ENCODE results near the gene PPP2R2D.

The PPP2R2D gene

GRCh38 chr10:131889755-131890154 lies 11.1 kb upstream of the PPP2R2D start:
- DNase-seq (ENCODE audit: low read depth in 2 of 2) = no peak

DNA sequence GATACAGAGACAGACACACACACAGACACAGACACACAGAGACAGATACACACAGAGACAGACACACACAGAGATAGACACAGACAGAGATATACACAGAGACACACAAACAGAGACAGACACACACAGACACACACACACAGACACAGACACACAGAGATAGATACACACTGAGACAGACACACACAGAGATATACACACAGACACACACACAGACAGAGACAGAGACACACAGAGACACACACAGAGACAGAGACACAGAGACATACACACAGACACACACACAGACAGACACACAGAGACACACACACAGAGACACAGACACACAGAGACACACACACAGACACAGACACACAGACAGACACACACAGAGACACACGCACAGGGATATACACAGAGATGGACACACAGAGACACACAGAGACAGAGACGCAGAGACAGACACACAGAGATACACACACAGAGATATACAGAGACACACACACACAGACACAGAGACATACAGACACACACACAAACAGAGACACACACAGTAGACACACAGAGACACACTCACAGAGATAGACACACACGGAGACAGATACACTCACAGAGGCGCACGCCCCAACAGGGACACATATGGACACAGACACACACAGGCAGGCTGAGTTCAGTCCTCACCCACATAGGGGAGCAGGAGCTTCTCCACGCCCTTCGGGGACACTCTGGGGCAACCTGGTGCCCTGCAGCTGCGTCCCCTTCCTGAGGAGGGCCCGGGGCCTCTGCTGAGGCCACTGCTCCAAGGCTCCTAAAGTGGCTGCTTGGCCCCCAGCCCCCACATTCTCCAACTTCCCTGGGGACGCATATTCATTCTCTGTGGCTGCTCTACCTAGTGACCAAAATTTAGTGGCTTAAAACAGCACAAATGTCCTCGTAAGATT lies 10.3 kb upstream of the PPP2R2D start:
- no peak for DNase-seq (ENCODE audit: low read depth in 2 of 2)

- no peak for DNase-seq (ENCODE audit: low read depth in 2 of 2)
These were observed 9.4 kb upstream of the PPP2R2D start for GRCh38 chr10:131891196-131891928.

DNA sequence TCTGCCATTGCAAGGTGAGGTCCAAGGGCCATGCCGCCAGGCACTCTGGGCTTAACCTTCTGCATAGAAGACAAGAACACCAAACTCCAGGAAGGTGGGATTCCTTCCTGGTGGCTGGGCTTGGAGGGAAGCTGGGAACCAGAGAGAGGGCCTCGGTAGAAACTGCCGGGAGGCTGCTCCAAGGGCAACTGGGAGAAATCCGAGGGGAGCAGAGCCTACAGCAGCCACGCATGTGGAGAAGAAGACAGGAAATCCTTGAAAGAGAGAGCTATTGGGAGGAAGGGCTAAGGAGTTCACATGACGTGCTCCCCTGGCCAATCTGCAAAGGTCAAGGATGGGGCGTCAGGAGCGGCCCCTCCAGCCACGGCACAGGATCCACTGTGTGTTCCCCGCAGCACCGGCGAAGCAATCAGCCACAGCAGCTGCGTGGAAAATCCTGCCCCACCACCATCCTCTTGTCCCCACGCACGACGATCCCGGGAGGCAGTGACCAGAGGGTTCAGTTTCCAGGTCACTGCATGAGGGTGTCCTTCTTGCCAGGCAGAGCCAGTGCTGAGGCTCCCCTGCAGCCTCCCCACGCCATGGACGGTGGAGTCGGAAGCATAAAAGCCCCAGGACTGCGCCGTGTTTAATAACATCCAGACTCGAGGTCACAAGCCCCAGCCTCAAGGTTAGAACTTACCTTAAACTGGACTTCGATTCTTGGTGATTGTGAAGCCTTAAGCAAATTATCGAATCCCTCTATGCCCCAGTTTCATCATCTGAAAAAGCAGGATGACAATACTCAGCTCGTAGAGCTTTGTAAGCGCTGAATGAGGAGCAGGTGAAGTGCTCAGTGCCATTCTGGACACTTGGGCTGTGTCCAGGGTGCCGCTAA lies 8.6 kb upstream of the PPP2R2D start:
- no peak for DNase-seq (ENCODE audit: low read depth in 2 of 2)

DNA sequence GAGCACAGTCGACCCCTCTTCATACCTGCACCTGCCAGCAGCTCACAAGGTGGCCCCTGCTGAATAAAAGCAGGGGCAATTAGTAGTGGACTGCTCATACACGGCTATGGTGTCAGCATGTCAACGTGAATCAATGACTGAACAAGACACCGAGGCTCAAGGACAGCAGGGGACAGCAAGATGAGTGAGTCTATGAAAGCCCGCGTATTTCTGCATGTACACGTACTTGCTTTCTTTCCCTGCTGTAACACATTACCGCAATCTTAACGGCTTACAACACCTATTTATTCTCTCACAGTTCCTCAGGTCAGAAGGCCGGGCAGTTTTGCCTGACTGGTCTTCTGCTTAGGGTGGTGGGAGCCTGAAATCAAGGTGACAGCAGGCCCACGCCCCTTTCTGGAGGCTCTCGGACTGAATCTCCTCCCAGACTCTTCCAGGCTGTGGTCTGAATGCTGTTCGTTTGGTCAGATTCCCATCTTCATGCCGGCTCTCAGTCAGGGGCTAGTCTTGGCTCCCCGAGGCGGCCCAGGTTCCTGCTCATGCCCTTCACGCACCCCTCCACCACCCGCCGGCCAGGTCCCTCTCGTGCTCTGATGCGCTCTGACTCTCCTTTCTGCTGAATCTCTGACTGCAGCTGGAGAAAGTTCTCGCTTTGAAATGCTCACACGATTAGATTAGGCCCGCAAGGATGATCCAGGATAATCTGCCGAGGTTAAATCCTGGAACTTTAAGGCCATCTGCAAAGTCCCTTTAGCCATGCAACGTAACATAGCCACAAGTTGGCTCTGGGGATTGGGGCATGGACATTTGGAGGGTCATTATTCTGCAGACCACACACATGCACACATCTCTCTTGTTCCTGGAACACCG lies 7.8 kb upstream of the PPP2R2D start:
- DNase-seq (ENCODE audit: low read depth in 2 of 2) = no peak

DNA sequence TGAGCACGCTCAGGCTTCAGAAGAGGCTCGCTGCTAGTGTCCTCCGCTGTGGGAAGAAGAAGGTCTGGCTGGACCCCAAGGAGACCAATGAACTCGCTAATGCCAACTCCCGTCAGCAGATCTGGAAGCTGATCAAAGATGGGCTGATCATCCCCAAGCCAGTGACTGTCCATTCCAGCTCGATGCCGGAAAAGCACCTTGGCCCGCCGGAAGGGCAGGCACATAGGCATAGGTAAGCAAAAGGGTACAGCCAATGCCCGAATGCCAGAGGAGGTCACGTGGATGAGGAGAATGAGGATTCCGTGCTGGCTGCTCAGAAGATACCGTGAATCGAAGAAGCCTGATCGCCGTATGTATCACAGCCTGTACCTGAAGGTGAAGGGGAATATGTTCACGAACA lies 5.7 kb upstream of the PPP2R2D start:
- no peak for DNase-seq (ENCODE audit: low read depth in 2 of 2)

DNA sequence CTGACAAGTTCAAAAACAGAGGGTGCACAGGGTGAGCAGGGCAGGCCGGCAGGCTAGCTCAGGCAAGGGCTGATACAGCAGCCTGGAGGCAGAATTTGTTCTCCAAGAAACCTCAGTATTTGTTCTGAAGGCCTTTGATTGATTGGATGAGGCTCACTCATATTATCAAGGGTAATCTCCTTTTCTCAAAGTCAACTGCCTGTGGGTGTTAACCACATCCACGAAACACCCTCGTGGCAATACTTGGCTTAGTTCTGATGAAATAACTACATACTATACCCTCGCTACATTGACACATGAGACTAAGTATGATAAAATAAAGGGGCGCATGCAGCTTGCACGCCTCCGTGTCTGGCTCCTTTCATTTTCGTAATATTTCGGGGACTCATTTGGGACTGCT lies 4.4 kb upstream of the PPP2R2D start:
- peak in 1 of 2 donors; percentile 22 for DNase-seq (ENCODE audit: low read depth in 2 of 2)

- no peak for DNase-seq (ENCODE audit: low read depth in 2 of 2)
These were observed 3.4 kb upstream of the PPP2R2D start for GRCh38 chr10:131897297-131897899.

DNA sequence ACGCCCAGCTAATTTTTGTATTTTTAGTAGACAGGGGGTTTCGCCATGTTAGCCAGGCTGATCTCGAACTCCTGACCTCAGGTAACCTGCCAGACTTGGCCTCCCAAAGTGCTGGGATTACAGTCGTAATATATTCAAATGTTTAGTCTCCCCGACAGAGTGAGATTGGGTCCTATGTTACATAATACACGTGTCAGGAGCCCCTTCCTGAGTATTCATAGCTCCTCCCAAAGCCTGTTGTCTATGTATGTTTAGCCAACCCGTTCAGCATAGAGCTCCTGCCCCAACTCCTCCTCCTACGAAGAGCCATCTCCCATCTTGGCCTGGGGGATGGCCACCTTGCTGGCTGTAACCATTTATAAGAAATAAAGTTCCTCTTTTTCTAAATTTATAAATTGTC lies 2.7 kb upstream of the PPP2R2D start:
- DNase-seq (ENCODE audit: low read depth in 2 of 2) = no peak

DNA sequence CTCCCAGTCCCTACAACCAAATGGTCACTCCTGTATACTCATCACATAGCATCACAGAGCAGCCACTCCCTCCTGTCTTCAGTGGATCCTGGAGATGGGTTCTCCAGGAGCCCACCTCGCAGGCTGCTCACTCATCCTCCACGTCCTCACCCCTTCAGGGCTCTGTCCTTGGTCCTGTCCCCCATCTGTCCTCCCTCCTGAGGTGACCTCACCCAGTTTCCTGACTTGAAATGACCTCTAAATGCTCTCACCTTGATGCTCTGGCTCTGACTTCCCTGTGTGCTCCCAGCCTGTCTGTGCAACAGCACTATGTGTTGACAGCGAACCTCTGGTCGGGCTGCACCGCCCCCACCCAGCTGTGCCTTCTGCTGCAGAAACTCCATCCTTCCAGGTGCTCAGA lies 2.1 kb upstream of the PPP2R2D start:
- DNase-seq (ENCODE audit: low read depth in 2 of 2) = no peak

- DNase-seq (ENCODE audit: low read depth in 2 of 2) = no peak
These were observed 1.6 kb upstream of the PPP2R2D start for GRCh38 chr10:131899116-131899690.

GRCh38 chr10:131899695-131900349 lies 986 bp upstream of the PPP2R2D start:
- DNase-seq (ENCODE audit: low read depth in 2 of 2) = no peak

GRCh38 chr10:131901181-131901829 lies 497 bp downstream of the PPP2R2D start:
- peak in 1 of 2 donors; percentile 14 for DNase-seq (ENCODE audit: low read depth in 2 of 2)

DNA sequence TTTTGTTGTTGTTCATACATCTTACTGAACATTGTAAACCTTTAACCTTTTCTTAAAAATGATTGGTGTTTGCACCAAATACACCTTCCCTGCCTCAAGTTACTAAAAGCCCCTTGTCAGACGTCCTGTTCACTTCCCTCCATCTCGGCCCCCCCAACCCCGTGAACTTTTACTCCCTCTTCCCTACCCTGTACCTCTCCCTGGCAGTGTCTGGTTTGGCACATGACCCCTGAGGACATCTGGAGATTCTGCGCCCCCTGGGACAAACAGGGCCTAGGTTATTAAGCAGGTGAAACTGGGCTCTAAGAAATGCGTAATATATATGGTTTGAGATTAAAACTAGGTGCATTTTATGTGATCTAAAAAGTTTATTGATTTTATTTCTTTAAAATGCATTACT lies 1.4 kb downstream of the PPP2R2D start:
- no peak for DNase-seq (ENCODE audit: low read depth in 2 of 2)

DNA sequence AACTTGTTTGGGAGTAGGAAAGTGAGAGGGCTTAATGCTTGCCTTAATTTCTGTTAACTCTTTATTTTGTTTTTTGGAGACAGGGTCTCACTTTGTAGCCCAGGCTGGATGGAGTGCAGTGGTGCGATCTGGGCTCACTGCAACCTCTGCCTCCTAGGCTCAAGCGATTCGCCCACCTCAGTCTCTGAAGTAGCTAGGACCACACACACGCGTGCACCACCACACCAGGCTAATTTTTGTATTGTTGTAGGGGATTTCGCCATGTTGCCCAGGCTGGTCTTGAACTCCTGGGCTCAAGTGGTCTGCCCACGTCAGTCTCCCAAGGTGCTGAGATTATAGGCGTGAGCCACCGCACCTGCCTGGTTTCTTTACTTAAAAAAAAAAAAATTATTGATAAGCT lies 1.9 kb downstream of the PPP2R2D start:
- DNase-seq (ENCODE audit: low read depth in 2 of 2) = no peak

DNA sequence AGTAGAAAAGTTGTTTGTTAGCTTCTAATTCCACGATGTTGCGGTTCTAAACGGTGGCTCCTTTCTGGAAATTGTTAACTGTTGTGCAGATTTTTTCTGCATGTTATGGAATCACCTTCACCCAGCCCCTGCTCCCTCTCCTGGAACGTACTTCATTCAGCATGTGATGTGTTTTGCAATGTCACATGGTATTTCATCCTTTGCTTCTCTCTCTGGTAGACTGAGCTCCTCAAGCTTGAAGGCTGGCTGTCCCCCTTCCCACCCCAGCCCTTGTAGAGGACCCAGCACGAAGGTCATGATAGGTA lies 4.4 kb downstream of the PPP2R2D start:
- no peak for DNase-seq (ENCODE audit: low read depth in 2 of 2)

- DNase-seq (ENCODE audit: low read depth in 2 of 2) = no peak
These were observed 4.9 kb downstream of the PPP2R2D start for GRCh38 chr10:131905603-131906268.

DNA sequence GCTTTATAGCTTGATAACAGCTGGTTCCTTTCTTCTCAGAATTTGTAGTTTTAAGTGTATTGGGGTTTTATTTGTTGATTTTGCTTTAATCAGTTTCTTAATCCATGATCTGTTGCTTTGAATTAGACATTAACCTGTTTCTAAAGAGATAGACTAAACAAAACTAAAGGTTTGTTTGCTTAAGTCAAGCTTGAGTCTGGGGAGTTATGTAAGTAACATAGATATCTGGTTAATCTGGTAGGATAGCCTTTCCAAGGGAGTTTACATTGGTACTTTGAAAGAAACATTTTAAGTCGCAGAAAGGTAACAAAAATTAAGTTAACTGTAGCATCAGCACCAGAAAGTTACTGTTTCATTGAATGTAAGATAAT lies 5.4 kb downstream of the PPP2R2D start:
- DNase-seq (ENCODE audit: low read depth in 2 of 2) = no peak

- no peak for DNase-seq (ENCODE audit: low read depth in 2 of 2)
These were observed 6.9 kb downstream of the PPP2R2D start for GRCh38 chr10:131907679-131908078.
